ENCODE results near the gene RGS14.

RGS14 gene, protein sequence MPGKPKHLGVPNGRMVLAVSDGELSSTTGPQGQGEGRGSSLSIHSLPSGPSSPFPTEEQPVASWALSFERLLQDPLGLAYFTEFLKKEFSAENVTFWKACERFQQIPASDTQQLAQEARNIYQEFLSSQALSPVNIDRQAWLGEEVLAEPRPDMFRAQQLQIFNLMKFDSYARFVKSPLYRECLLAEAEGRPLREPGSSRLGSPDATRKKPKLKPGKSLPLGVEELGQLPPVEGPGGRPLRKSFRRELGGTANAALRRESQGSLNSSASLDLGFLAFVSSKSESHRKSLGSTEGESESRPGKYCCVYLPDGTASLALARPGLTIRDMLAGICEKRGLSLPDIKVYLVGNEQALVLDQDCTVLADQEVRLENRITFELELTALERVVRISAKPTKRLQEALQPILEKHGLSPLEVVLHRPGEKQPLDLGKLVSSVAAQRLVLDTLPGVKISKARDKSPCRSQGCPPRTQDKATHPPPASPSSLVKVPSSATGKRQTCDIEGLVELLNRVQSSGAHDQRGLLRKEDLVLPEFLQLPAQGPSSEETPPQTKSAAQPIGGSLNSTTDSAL

DNA sequence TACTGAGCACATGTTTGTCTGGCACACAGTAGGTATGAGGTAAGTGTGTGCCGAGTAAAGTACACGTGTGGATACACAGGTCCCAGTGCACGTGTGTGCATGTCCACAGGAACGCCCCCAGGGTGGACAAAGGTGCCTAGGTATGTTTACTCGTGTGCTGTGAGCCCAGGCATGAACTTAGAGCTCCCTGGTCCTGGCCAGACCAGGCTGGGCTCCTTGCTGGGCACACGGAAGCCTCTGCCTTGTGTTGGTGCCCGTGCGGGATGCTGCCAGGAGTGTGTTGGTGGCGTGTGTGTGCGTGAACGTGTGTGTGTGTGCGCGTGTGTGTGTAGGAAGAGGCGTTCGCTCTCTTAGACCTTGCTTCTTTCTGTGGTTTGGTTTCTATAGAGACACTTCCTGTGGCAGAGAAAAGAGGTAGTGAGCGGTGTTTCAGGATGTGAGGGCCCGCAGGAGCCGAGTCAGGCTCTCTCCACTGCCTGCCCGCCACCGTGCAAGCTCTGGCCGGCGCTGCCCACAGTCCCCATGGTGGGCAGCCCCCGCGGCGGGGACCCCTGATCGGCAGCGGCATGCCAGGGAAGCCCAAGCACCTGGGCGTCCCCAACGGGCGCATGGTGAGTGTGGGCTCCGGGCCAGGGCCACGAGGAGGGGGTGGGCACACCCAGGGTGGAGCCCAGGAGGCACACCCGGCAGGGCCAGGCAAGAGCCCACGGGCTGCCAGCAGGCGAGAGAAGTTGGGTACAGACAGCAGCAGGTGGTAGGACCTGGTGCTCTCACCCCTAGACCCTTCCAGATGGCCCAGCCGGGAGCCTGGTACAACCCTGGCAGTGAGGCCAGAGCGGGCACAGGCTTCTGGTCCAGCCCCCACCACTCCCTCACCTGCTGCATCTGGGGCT, at the start of gene RGS14:
Gene RGS14, plus strand, starts transcription at position 466 of the 893 bp plus-strand sequence. Its CDS starts 101 bp downstream, at position 567.
- peak; percentile 88 for DNase-seq

DNA sequence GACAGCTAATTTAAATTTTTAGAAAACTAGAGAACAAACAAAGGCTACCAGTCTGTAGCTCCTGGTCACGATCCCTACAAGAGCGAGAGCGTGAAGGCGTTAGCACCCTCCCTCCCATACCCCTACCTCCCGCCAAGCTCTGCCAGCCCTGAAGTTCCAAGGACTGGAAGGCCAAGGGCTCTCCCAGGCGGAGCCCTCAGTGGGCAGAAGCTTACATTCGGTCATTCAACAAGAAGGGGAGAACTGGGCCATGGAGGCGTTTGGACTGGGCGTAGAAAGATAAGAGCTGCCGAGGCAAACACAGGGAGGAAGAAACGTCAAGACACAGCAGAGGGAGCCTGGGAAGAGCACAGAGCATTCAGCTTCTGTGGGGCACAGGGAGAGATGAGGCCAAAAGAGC, 49.0 kb upstream of the RGS14 start:
- no peak for DNase-seq

DNA sequence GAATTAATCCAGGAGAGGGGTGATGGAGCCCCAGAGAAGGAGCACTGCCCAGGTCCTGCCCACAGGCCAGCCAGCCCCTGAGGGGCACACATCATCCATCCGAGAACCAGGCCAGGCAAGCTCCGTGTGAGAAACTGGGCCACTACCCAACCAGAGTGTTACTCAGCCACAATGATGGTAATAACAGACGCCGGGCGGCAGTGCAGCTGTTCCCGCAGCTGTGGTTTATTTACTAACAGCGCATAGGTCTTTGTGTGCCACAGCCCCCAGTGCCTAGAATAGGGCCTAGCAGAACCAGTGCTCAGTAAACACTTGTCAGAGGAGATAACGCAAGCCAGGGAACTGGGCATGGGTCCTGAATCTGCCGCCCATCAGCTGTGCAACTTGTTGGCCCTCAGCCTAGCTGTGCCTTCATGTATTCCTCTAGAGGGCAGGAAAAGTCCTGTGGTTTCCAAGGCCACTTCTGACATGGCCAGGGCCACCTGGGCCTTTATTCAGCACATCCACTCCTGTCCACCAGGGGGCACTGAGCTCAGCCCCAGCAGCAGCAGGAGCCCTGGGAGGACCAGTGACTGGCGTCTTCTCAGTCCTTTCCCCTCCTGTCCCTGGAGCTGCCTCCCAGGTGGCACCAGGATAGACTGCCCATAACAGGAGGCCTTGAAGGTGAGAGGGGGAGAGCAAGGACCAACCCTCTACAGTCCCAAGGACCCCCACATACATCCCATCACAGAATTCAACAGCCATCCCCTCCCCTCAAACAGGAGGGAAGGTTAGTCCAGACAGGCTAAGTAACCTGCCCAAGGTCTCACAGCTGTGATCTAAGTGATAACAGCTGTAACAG, 48.2 kb upstream of the RGS14 start:
- peak; percentile 78 for DNase-seq

DNA sequence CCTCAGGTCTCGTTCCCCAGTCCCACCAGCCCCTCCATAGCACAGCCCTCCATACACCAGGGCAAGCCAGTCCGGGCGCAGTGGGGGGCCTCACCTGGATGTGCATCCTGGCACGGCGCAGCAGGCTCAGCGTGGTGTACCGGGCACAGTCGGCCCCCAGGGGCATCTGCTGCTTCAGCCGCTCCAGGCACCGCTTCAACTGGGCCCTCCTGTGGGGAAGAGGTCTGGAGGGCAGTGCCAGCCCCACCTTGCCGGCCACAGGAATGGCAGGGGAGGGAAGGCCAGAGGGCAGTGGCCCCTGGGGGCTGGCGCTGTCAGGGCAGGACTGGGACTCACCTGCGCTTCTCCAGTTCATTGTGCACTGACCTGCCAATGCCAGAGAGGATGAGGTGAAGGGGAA, 47.4 kb upstream of the RGS14 start:
- DNase-seq: no peak

DNA sequence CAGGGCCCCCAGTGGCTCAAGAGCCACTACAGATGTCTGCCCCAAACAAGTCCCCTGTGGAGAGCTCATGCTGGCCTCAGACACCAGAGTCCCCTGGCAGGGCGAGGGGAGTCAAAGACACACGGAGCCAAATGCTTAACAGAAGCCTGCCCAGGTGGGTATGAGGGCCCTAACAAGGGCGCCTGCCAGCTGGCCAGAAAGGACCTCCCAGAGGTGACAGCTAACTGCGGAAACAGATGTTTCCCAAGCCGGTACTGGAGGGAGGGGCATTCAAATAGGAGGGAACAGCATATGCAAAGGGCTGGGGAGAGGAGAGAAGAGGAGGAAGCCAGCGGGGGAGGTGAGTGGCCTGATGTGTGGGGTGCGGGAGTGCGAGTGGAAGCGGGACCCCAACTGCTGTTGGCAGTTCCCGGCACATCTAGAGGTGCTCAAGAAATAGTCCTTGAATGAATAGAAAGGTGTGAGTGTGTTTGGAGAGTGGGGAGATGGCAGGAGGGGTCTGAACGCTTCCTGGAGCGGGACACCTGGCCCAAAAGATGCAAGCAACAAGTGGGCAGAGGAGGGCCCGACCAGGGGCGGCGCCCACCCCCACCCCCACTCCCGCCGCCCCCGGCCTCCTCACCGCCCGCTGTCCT, 46.9 kb upstream of the RGS14 start:
- no peak for DNase-seq

DNA sequence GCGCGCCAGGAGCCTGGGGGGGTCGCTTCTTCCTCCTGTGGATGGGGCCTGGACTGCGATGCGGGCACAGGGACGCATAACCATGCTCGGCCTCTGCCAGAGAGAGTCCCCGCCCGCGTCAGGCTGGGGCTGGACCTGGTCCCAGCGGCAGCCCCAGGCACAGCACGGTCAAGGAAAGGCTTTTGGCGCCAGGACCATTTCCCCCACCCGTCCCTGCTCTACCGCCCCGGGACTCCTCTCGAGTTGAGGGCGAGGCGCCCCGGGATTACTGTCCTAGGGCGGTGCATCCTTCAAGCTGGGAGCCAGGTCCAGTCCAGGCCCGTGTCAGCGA, 46.4 kb upstream of the RGS14 start:
- DNase-seq: no peak

DNA sequence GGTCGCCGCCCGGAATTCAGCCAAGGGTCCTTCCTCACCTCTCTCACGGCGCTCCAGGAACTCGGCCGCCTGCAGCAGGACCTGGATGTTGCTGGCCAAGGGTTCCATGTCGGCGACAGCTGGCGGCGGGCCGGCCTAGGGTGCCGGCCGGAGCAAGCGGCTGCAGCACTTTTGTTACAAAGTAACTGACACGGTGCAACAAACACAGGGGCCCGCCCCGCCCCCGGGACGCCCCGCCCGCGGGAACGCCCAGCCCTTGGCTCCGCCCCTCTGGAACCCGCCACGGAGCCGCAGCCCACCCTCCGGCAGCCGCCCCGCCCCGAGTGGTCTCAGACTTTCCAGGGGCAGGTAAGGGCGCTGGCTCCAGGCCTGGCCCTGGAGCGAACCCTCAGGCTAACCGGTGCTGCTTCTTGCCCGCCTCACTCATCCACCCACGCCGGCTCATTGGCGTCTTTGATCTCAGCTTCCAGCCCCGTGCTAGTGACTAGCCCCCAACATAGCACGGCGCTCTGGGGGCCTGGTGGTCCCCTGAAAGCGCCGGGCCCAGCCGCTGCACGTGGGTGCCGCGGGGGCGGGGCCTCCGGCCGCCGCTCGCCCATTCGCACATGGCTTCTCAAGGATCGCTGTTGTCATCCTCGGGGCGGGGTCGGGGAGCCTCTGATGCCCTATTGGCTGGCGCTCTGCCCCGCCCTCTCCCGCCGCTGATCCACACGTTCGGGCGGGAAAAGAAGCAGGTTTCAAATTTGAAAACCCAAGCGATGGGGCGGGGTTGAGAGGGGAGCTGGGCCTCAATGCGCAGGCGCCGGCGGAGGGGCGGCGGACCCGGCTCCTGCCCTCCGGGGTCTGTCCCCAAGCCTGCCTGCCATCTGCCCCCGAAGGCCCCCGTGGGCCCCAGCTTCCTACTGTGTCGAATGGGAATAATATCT, 45.7 kb upstream of the RGS14 start, which contains the start of gene MXD3:
Gene MXD3, minus strand, starts transcription at position 176 of the 926 bp plus-strand sequence. Its CDS starts 68 bp downstream, at position 108.
- DNase-seq: peak; percentile 96

DNA sequence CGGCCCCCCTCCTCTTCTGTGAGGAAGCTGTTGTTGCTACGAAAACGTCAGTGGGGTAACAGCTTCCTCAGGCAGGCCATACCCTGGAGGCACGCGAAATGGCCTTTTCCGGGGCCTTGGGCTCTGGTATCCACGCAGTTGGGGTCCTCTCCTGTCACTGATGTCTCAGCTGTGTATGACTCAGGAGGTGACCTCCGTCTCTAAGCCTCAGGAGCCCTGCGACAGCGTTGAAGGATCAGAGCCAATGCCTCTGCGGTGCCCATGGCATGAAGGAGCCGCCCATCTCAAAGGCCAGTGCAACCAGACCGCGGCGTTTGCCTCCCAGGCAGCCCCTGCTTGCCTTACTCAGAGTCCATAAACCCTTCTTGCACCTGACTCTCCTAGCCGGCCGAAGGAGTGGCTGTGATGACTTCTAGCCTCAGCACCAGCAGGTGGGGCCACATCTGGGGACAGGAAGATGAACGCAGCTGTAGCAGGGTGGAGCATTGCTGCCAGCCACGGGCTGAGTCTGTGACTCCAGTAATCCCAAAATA, 45.0 kb upstream of the RGS14 start:
- DNase-seq: no peak

DNA sequence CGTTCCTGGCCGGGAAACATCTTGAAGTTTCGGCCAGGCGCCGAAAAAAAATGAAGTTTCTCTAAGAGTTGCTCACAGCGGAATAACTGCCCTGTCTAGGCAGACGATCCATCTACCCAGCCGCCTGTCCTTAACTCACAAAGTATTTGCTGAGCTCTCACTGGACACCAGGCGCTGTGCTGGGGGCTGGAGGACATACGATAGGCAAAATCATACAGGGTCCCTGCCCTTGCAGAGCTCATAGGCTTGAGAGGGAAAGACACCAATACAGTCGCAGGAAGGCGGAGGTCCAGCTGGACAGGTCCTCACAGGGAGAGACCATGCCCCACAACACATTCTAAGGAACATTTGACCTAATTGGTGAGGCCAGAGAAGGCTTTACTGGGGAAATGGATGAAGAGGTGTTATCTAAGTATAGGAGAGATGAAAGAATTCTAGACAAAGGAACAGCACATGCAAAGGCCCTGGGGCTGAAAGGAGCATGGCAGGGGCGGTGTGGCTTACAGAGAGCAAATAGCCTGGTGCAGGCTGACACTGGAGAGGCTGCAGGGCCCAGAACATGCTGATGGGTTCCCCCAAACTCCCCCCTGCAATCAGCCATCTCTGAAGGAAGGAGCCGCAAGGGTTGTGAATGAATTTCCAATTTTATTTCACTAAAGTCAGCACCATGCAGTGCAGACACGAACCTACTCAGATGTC, 44.0 kb upstream of the RGS14 start:
- DNase-seq: no peak

DNA sequence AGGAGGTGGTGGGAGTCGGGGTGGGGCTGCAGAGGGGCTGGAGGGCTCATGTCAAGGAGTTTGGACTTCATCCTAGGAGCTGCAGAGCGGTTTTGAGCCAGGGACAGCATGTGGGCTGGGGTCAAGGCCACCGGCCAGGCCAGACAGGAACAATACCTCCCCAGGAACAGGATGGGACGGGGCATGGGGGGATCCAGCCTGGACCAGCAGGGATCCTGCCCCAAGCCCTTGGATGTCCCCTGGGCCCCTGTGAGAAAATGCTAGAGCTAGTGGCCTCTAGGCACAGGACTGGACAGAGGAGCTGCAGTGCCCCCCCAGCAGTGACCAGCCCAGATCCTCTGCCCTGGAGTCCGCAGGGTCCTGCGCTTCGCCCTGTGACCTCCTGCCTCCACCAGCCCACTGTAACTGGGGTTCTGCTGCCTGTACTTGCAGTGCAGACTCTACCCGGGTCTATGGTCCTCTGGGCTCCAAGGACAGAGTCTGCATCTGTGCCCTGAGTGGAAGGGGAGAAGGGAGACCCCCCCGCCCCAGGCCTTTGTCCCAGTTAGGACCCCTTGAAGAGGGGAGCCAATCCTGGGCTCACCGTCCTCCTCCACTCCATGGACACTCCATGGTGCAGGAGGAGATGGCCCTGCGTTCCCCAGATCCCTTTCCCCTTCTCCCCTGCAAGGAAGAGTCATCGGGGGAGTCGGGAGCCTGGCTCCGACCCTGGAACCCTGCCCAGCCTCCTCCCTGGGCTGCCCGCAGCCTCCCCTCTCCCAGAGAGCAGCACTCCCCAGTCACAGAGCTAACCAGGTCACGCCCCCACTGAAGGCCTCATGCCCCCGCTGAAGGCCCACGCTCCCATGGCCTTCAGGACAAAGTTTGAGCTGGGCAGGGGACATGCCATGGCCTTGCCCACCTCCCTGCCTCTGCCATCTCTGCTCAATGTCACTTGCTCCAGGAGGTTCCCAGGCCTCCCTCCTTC, 43.1 kb upstream of the RGS14 start:
- no peak for DNase-seq

DNA sequence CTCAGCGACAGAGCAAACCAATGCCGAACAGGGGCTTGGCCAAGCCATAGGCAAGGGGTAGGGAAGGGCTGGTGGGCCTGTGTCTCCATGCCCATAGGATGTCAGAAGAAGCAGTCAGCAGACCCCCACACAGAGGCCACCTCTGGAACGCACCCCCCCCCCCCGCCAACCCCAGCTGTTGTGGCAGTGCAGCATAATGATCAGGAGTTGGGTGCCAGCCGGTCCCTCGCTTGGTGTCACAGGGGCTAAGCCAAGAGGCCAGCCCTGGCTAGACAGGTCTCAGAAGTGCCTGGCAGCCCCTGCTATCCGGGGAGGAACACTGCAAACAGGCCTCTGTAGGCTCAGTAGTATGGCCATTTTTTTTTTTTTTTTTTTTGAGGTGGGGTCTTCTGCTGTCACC, 42.3 kb upstream of the RGS14 start:
- DNase-seq: no peak

DNA sequence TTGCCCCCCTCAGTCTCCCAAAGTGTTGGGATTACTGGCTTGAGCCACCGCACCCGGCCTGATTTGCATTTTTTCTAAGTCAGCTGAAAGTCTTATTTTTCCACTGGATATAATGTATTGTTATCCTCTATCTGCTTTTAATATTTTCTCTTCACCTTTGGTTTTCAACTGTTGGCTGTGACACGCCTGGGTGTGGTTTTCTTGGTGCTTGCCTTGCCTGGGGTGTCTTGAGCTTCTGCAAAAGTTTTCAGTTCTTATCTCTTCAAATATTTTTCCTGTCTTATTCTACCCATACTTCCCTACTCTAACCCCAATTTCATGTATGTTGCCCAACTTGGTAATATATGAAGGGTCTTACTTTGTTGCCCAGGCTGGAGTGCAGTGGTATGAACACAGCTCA, 41.7 kb upstream of the RGS14 start:
- no peak for DNase-seq

DNA sequence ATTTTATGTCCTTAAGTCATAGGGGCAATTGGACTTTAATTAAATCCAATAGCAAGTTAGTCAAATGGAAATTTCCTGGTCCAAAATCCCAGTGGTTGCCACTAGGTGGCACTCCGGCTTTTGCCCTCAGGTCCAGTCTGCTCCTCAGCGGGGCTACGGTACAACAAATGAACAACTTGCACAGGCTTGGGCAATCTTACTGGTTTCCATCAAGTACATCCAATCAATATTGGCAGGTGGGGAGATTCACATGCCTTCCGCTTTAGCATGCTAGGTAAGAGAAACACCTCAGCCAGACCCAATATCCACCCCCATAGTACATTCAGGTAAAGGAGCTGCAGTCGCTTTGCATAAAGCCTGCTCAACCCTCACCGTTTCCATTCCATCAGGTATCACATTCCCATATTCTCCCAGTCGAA, 39.8 kb upstream of the RGS14 start:
- DNase-seq: peak; percentile 80

DNA sequence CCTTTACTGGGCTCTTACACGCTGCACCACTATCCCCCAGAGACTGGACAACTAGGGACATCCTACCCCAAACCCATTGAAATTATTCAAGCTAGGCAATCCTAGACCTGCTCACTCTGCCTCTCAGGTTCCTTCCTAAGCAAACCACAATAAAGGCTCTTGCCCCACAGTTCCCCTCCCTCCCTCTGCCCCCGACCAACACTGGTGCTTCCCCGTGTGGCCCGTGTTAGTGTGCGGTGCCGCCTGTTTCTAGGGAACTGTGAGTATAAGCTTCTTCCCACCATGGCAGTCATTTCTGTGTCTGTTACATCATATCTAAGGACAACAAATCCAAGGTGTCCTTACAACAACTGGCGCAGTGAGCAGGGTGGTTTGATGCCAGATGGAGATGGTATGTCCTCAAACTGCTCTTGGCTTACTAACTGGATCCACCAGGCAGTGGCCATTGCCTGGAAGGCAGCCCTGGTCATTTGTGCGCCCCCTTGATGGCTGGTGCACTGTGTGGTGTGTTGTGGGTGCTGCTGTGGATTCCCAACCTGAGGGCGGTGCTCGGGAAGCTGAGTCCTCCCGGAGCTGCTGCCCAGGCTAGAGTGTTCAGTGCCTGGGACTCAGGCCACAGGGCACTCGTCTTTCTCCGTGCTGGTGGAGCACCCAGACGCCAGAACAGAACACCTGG, 37.7 kb upstream of the RGS14 start:
- no peak for DNase-seq

DNA sequence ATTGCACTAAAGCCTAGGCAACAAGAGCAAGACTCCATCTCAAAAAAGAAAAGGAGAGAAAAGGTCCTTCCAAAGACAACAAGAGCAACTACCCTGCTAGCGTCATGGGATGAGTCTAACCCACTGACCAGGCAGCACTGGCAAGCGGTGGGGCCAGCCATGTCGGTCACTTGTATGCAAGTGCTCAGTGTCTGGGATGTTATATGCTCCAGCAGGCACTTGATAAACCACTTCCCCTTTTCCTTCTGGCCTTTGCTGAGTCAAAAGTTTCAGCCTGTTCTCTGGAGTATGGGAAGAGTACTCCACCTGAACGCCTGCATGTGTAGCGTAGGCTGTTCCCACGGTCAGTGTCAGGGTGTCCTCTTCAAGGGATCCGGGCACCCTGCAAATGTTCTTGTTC, 36.8 kb upstream of the RGS14 start:
- no peak for DNase-seq

DNA sequence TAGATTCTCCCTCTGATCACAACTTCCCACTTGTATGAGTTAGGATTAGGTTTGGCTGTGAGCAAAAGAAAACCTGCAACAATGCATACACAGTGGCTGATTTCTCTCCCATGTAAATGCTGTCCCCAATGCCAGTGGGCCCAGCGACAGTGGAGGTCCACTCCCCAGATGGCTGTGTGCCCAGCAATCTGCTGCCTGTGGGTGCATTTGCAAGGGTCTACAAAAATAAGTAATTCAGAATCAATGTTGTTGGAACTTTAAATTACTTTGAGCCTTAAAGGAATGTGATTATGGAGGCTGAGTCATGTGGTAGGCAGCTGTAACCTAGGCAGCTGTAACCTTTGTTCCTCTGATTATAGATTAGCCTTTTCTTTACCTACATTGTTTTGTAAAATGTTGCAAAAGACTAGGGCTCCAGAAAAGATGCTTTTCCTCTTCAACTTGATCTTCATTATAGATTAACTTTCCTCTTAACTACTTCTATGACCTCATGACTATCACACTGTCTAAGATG, 31.8 kb upstream of the RGS14 start:
- DNase-seq: no peak

DNA sequence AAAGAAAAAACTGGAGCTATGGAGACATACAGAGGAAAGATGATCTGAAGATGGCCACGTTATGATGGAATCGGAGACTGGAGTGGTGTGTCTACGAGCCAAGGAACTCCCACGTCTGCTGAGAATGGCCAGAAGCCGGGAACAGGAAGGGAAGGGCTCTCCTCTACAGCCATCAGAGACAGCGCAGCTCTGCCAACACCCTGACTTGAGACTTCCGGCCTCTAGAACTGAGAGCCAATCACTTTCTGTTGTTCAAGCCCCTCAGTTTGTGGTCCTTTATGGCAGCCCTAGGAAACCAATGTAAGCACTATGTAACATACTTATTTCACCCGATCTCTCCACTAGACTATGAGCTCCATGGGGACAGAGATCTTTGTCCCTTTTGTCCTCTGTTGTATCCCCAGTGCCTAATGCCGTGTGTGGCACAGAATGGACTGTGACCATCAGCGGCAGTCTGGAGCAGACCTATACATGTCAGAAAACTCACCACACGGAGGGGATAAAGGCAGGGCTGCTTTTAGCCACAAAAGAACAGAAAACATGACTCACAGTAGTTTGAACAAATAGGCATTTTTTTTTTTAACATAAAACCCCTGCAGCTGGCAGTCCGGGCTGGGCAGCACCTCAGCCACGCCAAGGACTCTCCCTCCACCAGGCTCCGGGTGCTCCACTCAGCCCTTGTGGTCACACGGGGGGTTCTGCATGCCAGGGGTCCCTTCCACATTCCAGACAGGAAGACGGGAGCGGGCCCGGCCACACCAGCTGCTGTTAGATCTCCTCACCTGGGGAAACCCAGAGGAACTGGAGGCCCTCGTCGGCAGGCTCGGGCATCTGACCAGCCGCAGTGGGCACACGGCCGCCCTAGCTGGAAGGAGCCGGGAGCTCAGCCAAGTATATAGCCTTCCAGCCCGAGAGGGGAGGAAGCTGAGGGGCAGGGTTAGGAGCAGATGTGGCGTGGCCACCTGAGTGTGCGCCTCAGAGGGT, 29.9 kb upstream of the RGS14 start:
- DNase-seq: no peak
